HG02763 (cell line): ENCODE measurements around the gene KCNMB4.

Experiments used
- ATAC-seq: cut with Tn5 transposase; IDR thresholded peaks from one replicate; pipeline ENCODE4 v1.9.1; 2021; ENCODE audit warnings: mild to moderate bottlenecking, moderate library complexity; ENCODE audit not compliant: unreplicated experiment

Gene KCNMB4

GRCh38 chr12:70365648-70366518 lies at the start of gene KCNMB4:
Gene KCNMB4 (plus strand): TSS chr12:70366290. CDS start chr12:70366735, 445 bp downstream.
- ATAC-seq = peak; percentile 88

- ATAC-seq = peak; percentile 94
Observed at GRCh38 chr12:70317781-70318180, 48.3 kb upstream of the KCNMB4 start.

- ATAC-seq = no peak
Observed at GRCh38 chr12:70319605-70320004, 46.5 kb upstream of the KCNMB4 start.

GRCh38 chr12:70321191-70321590 lies 44.9 kb upstream of the KCNMB4 start:
- ATAC-seq = no peak

- ATAC-seq = no peak
Observed at GRCh38 chr12:70327541-70327940, 38.5 kb upstream of the KCNMB4 start.

- no peak for ATAC-seq
Observed at GRCh38 chr12:70329728-70330127, 36.4 kb upstream of the KCNMB4 start.

GRCh38 chr12:70330158-70330557 lies 35.9 kb upstream of the KCNMB4 start:
- ATAC-seq = no peak

- ATAC-seq = no peak
Observed at GRCh38 chr12:70332236-70332635, 33.9 kb upstream of the KCNMB4 start.

- no peak for ATAC-seq
Observed at GRCh38 chr12:70334742-70335141, 31.3 kb upstream of the KCNMB4 start.

- no peak for ATAC-seq
Observed at GRCh38 chr12:70338531-70338930, 27.6 kb upstream of the KCNMB4 start.

- ATAC-seq = no peak
Observed at GRCh38 chr12:70351076-70351475, 15.0 kb upstream of the KCNMB4 start.

GRCh38 chr12:70353780-70354660 lies 12.1 kb upstream of the KCNMB4 start:
- ATAC-seq = no peak

GRCh38 chr12:70354787-70355186 lies 11.3 kb upstream of the KCNMB4 start:
- no peak for ATAC-seq

- no peak for ATAC-seq
Observed at GRCh38 chr12:70355972-70356371, 10.1 kb upstream of the KCNMB4 start.

- ATAC-seq = no peak
Observed at GRCh38 chr12:70359458-70360197, 6.5 kb upstream of the KCNMB4 start.

- no peak for ATAC-seq
Observed at GRCh38 chr12:70360218-70360617, 5.9 kb upstream of the KCNMB4 start.

- no peak for ATAC-seq
Observed at GRCh38 chr12:70364695-70365397, 1.2 kb upstream of the KCNMB4 start.

- no peak for ATAC-seq
Observed at GRCh38 chr12:70365398-70365647, 767 bp upstream of the KCNMB4 start.

GRCh38 chr12:70366581-70367257 lies 629 bp downstream of the KCNMB4 start:
- peak; percentile 31 for ATAC-seq
